Smooth muscle cell (in vitro differentiated cells): ENCODE measurements around the gene MED17. TPM values are rescaled to one million over a fixed set of nuclear protein-coding genes. Genes with fewer than 3 reads are reported as not detected.

Source experiments
- DNase-seq: peaks from one replicate; lab custom pipeline; 2025; ENCODE audit not compliant: unreplicated experiment; lab: John Stamatoyannopoulos, UW
- H2AFZ ChIP-seq: fragments of 200-600 bp; sonication (generic); 2 replicates; pipeline ENCODE4 v1.6.0; 2016; ENCODE audit warnings: antibody characterized with exemption, low read depth, mild to moderate bottlenecking
- H3F3A ChIP-seq: fragments of 200-600 bp; sonication (generic); 2 replicates; pipeline ENCODE4 v1.6.0; 2017; ENCODE audit warnings: antibody characterized with exemption, low read depth
- H3K27ac ChIP-seq: fragments of 200-600 bp; sonication (generic); 2 replicates; pipeline ENCODE4 v1.5.1; 2016; ENCODE audit warnings: low read depth, mild to moderate bottlenecking
- H3K27me3 ChIP-seq: fragments of 200-600 bp; sonication (generic); 2 replicates; pipeline ENCODE4 v1.6.1; 2016; ENCODE audit warnings: low read depth, mild to moderate bottlenecking
- H3K36me3 ChIP-seq: fragments of 200-600 bp; sonication (generic); 2 replicates; pipeline ENCODE4 v1.5.1; 2016; ENCODE audit warnings: low read depth
- H3K4me1 ChIP-seq: fragments of 200-600 bp; sonication (generic); 2 replicates; pipeline ENCODE4 v1.5.1; 2016; ENCODE audit warnings: low read depth
- H3K4me2 ChIP-seq: fragments of 200-600 bp; sonication (generic); 2 replicates; pipeline ENCODE4 v1.6.0; 2016; ENCODE audit warnings: mild to moderate bottlenecking
- H3K4me3 ChIP-seq: fragments of 200-600 bp; sonication (generic); 2 replicates; pipeline ENCODE4 v1.5.1; 2016; ENCODE audit warnings: mild to moderate bottlenecking
- H3K79me2 ChIP-seq: fragments of 200-600 bp; sonication (generic); 2 replicates; pipeline ENCODE4 v1.6.0; 2016; ENCODE audit warnings: low read depth, mild to moderate bottlenecking
- H3K9ac ChIP-seq: fragments of 200-600 bp; sonication (generic); 2 replicates; pipeline ENCODE4 v1.6.0; 2016; ENCODE audit warnings: low read depth
- H3K9me3 ChIP-seq: fragments of 200-600 bp; sonication (generic); replicated peaks from 2 replicates; pipeline ENCODE4 v1.5.1; 2016; ENCODE audit warnings: low read depth
- H4K20me1 ChIP-seq: fragments of 200-600 bp; sonication (generic); 2 replicates; pipeline ENCODE4 v1.6.0; 2016; ENCODE audit warnings: low read depth
- WGBS: methylation state at CpG from one replicate; pipeline ENCODE4 v1.1.7; 2016; ENCODE audit warnings: low lambda C conversion rate; 5-methylcytosine and 5-hydroxymethylcytosine counted together
- polyA plus RNA-seq: library from polyadenylated mRNA; unstranded; fragments of >200 nt; fragmentation: Nextera tagmentation; extraction: Ambion mirVana; gene quantifications from 2 replicates; pipeline ENCODE4 v1.2.1, GENCODE V29; 2016
- total RNA-seq: library from RNA; depleted of rRNA; stranded (reverse); fragments of >200 nt; gene quantifications from 2 replicates; pipeline ENCODE4 v1.2.3, GENCODE V29; 2014
- TF ChIP-seq, protein P1 (sequence below): fragments of 200-600 bp; sonication (generic); IDR thresholded peaks from 2 replicates; pipeline ENCODE4 v1.5.1; 2017; ENCODE audit warnings: borderline replicate concordance, mild to moderate bottlenecking, antibody characterized with exemption; ENCODE audit not compliant: insufficient read depth, poor library complexity, severe bottlenecking

MED17 gene
- total and polyA plus RNA-seq, 2 experiments from 2014 or later, result 20.2 to 30.6 TPM

DNA sequence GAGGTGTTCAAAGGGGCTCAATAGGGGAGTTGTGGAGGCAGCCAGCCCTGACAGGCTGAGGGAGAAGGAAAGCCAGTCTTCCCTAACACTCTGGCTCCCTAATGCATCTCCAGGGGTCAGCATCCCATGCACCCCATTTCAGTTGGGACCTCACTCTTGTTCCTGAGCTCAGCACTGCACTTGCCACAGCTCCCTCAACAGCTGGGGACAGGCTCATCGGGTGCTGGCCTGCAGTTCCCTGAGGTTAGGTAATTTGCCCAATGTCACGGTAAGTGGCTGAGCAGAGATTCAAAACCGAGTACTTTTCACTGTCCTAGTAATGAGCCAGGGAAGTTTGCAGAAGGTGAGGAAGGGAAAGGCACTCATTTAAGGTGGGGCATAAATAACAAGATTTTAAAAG is 45.5 kb downstream of the MED17 start:
- no peak for DNase-seq
- no peaks in the 10 kb centered on the region for H3K27me3 ChIP-seq
- H3K79me2 ChIP-seq, result no peaks in the 10 kb centered on the region
- no peaks in the 10 kb centered on the region for H3K4me1 ChIP-seq
- no peaks in the 10 kb centered on the region for H4K20me1 ChIP-seq
- no peak overlapping the region for H2AFZ ChIP-seq
- H3K4me2 ChIP-seq, result no peak overlapping the region
- TF ChIP-seq, protein P1, sequence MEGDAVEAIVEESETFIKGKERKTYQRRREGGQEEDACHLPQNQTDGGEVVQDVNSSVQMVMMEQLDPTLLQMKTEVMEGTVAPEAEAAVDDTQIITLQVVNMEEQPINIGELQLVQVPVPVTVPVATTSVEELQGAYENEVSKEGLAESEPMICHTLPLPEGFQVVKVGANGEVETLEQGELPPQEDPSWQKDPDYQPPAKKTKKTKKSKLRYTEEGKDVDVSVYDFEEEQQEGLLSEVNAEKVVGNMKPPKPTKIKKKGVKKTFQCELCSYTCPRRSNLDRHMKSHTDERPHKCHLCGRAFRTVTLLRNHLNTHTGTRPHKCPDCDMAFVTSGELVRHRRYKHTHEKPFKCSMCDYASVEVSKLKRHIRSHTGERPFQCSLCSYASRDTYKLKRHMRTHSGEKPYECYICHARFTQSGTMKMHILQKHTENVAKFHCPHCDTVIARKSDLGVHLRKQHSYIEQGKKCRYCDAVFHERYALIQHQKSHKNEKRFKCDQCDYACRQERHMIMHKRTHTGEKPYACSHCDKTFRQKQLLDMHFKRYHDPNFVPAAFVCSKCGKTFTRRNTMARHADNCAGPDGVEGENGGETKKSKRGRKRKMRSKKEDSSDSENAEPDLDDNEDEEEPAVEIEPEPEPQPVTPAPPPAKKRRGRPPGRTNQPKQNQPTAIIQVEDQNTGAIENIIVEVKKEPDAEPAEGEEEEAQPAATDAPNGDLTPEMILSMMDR, result no peak
- no peaks in the 10 kb centered on the region for H3K9me3 ChIP-seq
- WGBS, result 89% methylated on average over 3 of the region's 3 CpGs
- H3K4me3 ChIP-seq, result no peak overlapping the region
- no peak overlapping the region for H3K27ac ChIP-seq
- no peaks in the 10 kb centered on the region for H3F3A ChIP-seq
- no peaks in the 10 kb centered on the region for H3K36me3 ChIP-seq
- no peak overlapping the region for H3K9ac ChIP-seq

DNA sequence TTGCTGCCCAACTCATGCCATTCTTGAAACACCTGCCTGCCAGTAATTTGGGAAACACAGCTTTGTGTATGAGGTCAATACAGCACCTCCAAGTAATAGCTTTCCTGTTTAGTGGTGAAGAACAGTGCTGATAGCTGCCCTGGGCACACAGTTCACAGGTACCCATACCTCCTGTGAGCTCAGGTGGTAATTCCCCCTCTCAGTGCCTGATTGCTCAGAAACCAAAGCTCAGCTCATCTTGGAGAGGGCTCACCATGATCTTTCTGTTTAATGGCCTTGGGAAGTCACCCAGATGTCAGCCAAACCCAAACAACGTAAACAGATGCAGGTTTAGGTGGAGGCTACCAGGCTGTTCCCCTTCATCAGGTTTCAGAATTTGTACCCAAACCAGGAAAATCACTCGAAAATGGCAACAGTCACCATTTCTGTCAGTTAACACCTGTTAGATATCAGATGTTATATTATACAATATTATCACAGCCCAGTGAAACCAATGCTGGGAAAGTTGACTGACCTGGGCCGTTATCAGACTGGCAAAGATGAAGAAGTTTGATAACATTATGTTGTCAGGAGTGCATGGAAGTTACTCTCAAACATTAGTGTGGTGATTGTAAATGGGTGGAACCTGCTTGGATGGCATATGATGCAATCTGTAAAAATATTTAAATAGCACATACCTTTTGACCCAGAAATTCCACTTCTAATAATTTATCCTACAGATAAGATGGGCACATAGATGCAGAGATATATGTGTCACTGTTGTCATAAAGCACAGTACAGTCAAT is 47.5 kb downstream of the MED17 start:
- TF ChIP-seq, protein P1, result no peak
- H3K4me3 ChIP-seq, result no peak overlapping the region
- no peaks in the 10 kb centered on the region for H4K20me1 ChIP-seq
- H3K27ac ChIP-seq, result no peak overlapping the region
- WGBS, result 88% methylated on average over 3 of the region's 3 CpGs
- no peaks in the 10 kb centered on the region for H3K4me1 ChIP-seq
- no peak overlapping the region for H3K4me2 ChIP-seq
- H3K9ac ChIP-seq, result no peak overlapping the region
- DNase-seq, result no peak
- H3K79me2 ChIP-seq, result no peaks in the 10 kb centered on the region
- H3K27me3 ChIP-seq, result no peaks in the 10 kb centered on the region
- no peaks in the 10 kb centered on the region for H3K36me3 ChIP-seq
- H3K9me3 ChIP-seq, result no peaks in the 10 kb centered on the region
- H2AFZ ChIP-seq, result no peak overlapping the region
- H3F3A ChIP-seq, result no peaks in the 10 kb centered on the region

DNA sequence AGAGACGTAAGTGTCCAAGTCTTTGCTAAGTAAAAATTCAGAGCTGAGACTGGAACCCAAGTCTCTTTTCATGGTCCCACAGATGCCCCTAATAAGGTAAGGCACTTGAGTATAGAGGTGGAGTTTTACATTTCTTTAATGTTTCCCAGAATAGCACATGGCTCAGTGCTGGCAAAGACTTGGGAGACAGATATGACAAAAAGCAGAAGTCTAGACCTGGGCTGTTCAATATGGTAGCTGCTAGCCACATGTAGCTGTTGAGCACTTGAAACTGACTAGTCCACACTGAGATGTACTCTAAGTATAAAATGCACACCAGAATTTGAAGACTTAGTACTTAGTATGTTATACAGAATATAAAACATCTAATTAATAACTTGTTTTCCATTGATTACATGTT is 48.7 kb downstream of the MED17 start:
- Histone ChIP-seq H3K9me3 (no peaks in the 10 kb centered on the region), H3K27ac (no peak overlapping the region), H3K27me3 (no peaks in the 10 kb centered on the region), H3K9ac (no peak overlapping the region), H3K4me2 (no peak overlapping the region), H3F3A (no peaks in the 10 kb centered on the region), H3K36me3 (no peaks in the 10 kb centered on the region), H4K20me1 (no peaks in the 10 kb centered on the region), H2AFZ (no peak overlapping the region), H3K79me2 (no peaks in the 10 kb centered on the region), H3K4me1 (no peaks in the 10 kb centered on the region), H3K4me3 (no peak overlapping the region)
- DNase-seq, result no peak
- 78% methylated on average over 1 of the region's 1 CpG for WGBS
- TF ChIP-seq, protein P1, result no peak

DNA sequence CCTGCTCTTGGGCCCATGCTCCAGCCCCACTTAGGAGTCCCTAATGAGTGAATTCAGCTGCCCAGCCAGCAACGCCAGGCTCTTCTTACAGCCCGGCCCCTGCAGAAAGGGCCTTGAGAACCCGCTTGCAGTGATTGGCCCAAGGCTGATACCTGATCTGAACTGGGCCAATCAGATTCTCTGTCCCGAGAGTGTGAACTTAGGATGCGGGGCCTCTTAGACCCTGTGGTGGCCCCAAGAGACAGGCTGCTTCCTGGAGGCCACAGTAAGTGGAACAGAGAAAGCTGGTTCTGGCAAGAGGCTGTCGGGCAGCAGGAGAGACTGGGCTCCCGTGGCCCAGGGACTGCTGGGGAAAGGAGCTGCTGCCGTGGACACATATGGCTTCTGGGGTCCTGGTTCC is 54.9 kb downstream of the MED17 start:
- H3K4me2 ChIP-seq, result no peak overlapping the region
- no peaks in the 10 kb centered on the region for H3F3A ChIP-seq
- H3K79me2 ChIP-seq, result no peaks in the 10 kb centered on the region
- no peak overlapping the region for H2AFZ ChIP-seq
- no peak overlapping the region for H3K27ac ChIP-seq
- H3K9ac ChIP-seq, result no peak overlapping the region
- H3K36me3 ChIP-seq, result no peaks in the 10 kb centered on the region
- TF ChIP-seq, protein P1, result no peak
- DNase-seq, result no peak
- no peak overlapping the region for H3K4me3 ChIP-seq
- H3K27me3 ChIP-seq, result no peaks in the 10 kb centered on the region
- no peaks in the 10 kb centered on the region for H3K9me3 ChIP-seq
- WGBS, result 93% methylated on average over 8 of the region's 8 CpGs
- no peaks in the 10 kb centered on the region for H3K4me1 ChIP-seq
- H4K20me1 ChIP-seq, result no peaks in the 10 kb centered on the region
